Endothelial cell of umbilical vein (primary cell): Measurements from ENCODE around the gene CDC42BPG. TPM values are rescaled to one million over a fixed set of nuclear protein-coding genes. Genes with fewer than 3 reads are reported as not detected.

Experiments
- BruUV-seq: library from RNA; stranded (reverse); fragments of 400-500 nt; replicated peaks from 2 replicates; lab custom pipeline; 2021; lab: Mats Ljungman, UMichigan
- CTCF ChIA-PET: fragments of 300-600, 350-600 bp; sonication (Branson Sonifier 250); formaldehyde crosslinking; loops from one replicate; lab custom pipeline; 2021; ENCODE audit warnings: antibody characterized with exemption, inconsistent platforms; lab: Charles Lee
- POLR2A ChIA-PET: fragments of 300-600, 350-600 bp; sonication (Branson Sonifier 250); formaldehyde crosslinking; loops from one replicate; lab custom pipeline; 2021; ENCODE audit warnings: antibody characterized with exemption, inconsistent platforms; lab: Charles Lee
- DNase-seq: peaks from one replicate; pipeline ENCODE4 v3.0.0-alpha.2; 2011; ENCODE audit warnings: low read depth, low spot score
- FAIRE-seq: peaks from 2 replicates; lab custom pipeline; 2011; peaks lifted over from hg19 to GRCh38; lab: Jason Lieb, UNC
- H2AFZ ChIP-seq: 2 replicates; pipeline ENCODE4 v1.6.0; 2012; ENCODE audit warnings: low read depth, low read length, control low read depth, inconsistent platforms
- H3K27ac ChIP-seq: 2 replicates; pipeline ENCODE4 v1.5.1; 2011; ENCODE audit warnings: low read depth, mild to moderate bottlenecking, control low read depth, low read length, moderate library complexity; ENCODE audit not compliant: insufficient read depth
- H3K27me3 ChIP-seq, 2 experiments: 2 replicates each; pipeline versions ENCODE4 v1.6.0 to v1.6.1; 2011; ENCODE audit warnings: low read length in 2 of 2, mixed read lengths in 1 of 2; ENCODE audit not compliant: control insufficient read depth in 2 of 2, insufficient read depth in 2 of 2
- H3K36me3 ChIP-seq, 2 experiments: 2 replicates in 1 of 2; 3 replicates in 1 of 2; pipeline ENCODE4 v1.5.1; 2011; ENCODE audit warnings: low read length in 2 of 2, mild to moderate bottlenecking in 1 of 2, moderate library complexity in 1 of 2; ENCODE audit not compliant: control insufficient read depth in 2 of 2, insufficient read depth in 2 of 2; ENCODE audit errors: extremely low read depth in 1 of 2
- H3K4me1 ChIP-seq: 3 replicates; pipeline ENCODE4 v1.5.1; 2011; ENCODE audit warnings: mild to moderate bottlenecking, low read length; ENCODE audit not compliant: control insufficient read depth, insufficient read depth; ENCODE audit errors: extremely low read depth
- H3K4me2 ChIP-seq: 2 replicates; pipeline ENCODE4 v1.6.1; 2011; ENCODE audit warnings: low read length, control low read depth, mixed read lengths; ENCODE audit not compliant: insufficient read depth
- H3K4me3 ChIP-seq, 3 experiments: fragments of 200-600 bp in 1 of 3; sonication (generic), shearing (Covaris generic) in 1 of 3; replicated peaks in 1 of 3; 2 replicates each; pipeline ENCODE4 v1.5.1; 2011 to 2016; ENCODE audit warnings: control low read depth in 3 of 3, low read length in 3 of 3, mild to moderate bottlenecking in 2 of 3, inconsistent platforms in 1 of 3, low read depth in 1 of 3, moderate library complexity in 1 of 3; ENCODE audit not compliant: insufficient read depth in 1 of 3
- H3K79me2 ChIP-seq: 2 replicates; pipeline ENCODE4 v1.6.0; 2012; ENCODE audit warnings: low read length, inconsistent platforms; ENCODE audit not compliant: control insufficient read depth, insufficient read depth
- H3K9ac ChIP-seq: replicated peaks from 2 replicates; pipeline ENCODE3; 2011; ENCODE audit warnings: low read length, control low read depth; ENCODE audit not compliant: insufficient read depth; ENCODE audit errors: extremely low read depth
- H3K9me1 ChIP-seq: replicated peaks from 3 replicates; pipeline ENCODE4 v1.6.0; 2011; ENCODE audit warnings: mild to moderate bottlenecking, low read length; ENCODE audit not compliant: control insufficient read depth, insufficient read depth; ENCODE audit errors: extremely low read depth
- H3K9me3 ChIP-seq: replicated peaks from 2 replicates; pipeline ENCODE4 v1.5.1; 2012; ENCODE audit warnings: low read length, inconsistent platforms; ENCODE audit not compliant: control insufficient read depth, insufficient read depth
- H4K20me1 ChIP-seq: replicated peaks from 2 replicates; pipeline ENCODE3; 2011; ENCODE audit warnings: mild to moderate bottlenecking, low read length; ENCODE audit not compliant: control insufficient read depth, insufficient read depth; ENCODE audit errors: extremely low read depth
- GATA2 ChIP-seq: IDR thresholded peaks from 2 replicates; pipeline ENCODE4 v1.7.0; 2011; ENCODE audit warnings: low read depth, mild to moderate bottlenecking, moderate library complexity, mixed read lengths, low read length; ENCODE audit not compliant: insufficient read length, insufficient read depth
- JUN ChIP-seq: IDR thresholded peaks from 2 replicates; pipeline ENCODE4 v1.6.1; 2011; ENCODE audit warnings: borderline replicate concordance, low read depth; ENCODE audit not compliant: insufficient read length, insufficient read depth
- MYC ChIP-seq: IDR thresholded peaks from one replicate; pipeline ENCODE4 v1.6.1; 2011; ENCODE audit warnings: mild to moderate bottlenecking, low read depth, low read length
- POLR2A ChIP-seq: IDR thresholded peaks from 2 replicates; pipeline ENCODE4 v1.6.1; 2012; ENCODE audit warnings: low read depth, mild to moderate bottlenecking, control low read depth, low read length
- POLR2AphosphoS5 ChIP-seq: IDR thresholded peaks from 2 replicates; pipeline ENCODE4 v1.6.1; 2012; ENCODE audit warnings: low read depth, mild to moderate bottlenecking, control low read depth, low read length, moderate library complexity; ENCODE audit not compliant: insufficient read depth
- dilution Hi-C: fragments of 300-500 bp; cut with MboI; formaldehyde crosslinking; loops from one replicate; pipeline ENCODE4 v1.15.0; 2019; ENCODE audit warnings: low sequenced_read_pairs; ENCODE audit not compliant: extremely low pct_ligation_motif_present
- intact Hi-C: fragments of 100-400 bp; cut with micrococcal nuclease; formaldehyde crosslinking; loops from one replicate; pipeline ENCODE4 v1.10.0; 2022
- polyA plus RNA-seq, 4 experiments: library from polyadenylated mRNA; depleted of rRNA in 3 of 4; stranded (reverse) in 3 of 4; unstranded in 1 of 4; fragments of >200 nt; gene quantifications; 2 replicates each; pipeline versions ENCODE4 v1.2.1 to v1.2.3, GENCODE V29; 2011 to 2012; ENCODE audit warnings: missing spikeins in 1 of 4
- total RNA-seq: library from RNA; stranded (reverse); gene quantifications from 2 replicates; pipeline ENCODE4 v1.2.3, GENCODE V29; 2021
- TF ChIP-seq, protein P1 (sequence below), 2 donors: IDR thresholded peaks; 1 replicate in 1 of 2; 2 replicates in 1 of 2; pipeline ENCODE4 v1.5.1; 2011; ENCODE audit warnings: low read length in 2 of 2, mild to moderate bottlenecking in 2 of 2, moderate library complexity in 2 of 2, control low read depth in 1 of 2, inconsistent platforms in 1 of 2, low read depth in 1 of 2; ENCODE audit not compliant: insufficient read depth in 1 of 2; ENCODE audit errors: extremely low read depth in 1 of 2
- TF ChIP-seq, protein P2 (sequence below): IDR thresholded peaks from 2 replicates; pipeline ENCODE4 v1.6.1; 2011; ENCODE audit not compliant: insufficient read depth, insufficient read length

Gene CDC42BPG
- total and polyA plus RNA-seq, 2 donors (not counting 3 experiments of a cell fraction or from before 2014, with no cell fraction given) = 0.19 to 0.42 TPM

DNA sequence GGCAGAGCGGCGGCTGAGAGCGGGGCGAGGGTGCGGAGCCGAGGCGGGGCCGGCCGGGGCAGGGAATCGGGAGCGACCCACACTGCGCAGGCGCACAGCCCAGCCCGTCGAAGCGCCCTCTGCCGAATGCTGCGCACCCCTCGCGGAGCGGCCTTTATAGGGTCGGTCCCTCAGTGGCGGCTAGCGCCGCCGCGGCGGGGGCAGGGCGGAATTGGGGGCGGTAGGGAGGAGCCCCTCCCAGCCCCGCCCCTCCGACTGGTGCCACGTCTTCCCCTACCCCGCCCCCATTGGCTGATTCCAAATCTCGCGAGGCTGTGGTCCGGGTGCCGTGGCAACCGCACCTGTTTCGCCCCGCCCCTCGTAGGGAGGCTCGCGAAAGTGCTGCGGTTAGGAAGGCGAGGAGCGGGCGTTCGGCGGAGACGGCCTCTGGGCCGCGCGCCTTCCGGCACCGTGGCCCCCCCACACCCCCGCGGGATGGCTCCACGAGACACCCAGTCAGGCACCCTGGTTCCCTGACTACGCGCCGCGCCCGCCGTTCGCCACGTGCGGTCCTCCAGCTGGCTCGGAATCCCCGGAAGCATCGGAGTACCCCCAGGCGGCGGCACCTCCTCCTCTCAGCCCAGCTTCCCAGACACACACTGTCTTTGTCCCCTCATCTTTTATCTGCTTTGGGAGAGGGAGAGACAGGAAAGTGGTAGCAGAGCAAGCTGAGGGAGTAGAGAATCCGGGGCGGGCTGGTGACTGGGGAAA, 34.2 kb upstream of the CDC42BPG start, which contains the start of gene EHD1:
Gene EHD1, minus strand, starts transcription at position 128 of the 750 bp plus-strand sequence. CDS start 157 bp downstream, outside the sequence.
- intact Hi-C loops (loop anchor here (1.0 kb wide), 5 partner anchors 9 to 39 kb away; partner anchors contain the start of gene ATG2A), dilution Hi-C loops (no loop called here)
- FAIRE-seq = peak; percentile 99
- Histone ChIP-seq H3K36me3 (peaks cover 0 to 3% of the 10 kb centered on the region in 2 experiments), H3K27ac (peak within 1 kb of the TSS; percentile 71), H3K9me3 (no peaks in the 10 kb centered on the region), H3K9me1 (no peaks in the 10 kb centered on the region), H3K27me3 (no peaks in the 10 kb centered on the region), H3K4me2 (peak within 1 kb of the TSS; percentile 79), H3K9ac (peak within 1 kb of the TSS; percentile 91), H2AFZ (peak within 1 kb of the TSS; percentile 49), H3K4me1 (peaks cover 22% of the 10 kb centered on the region), H4K20me1 (no peaks in the 10 kb centered on the region), H3K4me3 (peak within 1 kb of the TSS; percentile 54 to 92 (median 74)), H3K79me2 (peaks cover 41% of the 10 kb centered on the region)
- DNase-seq = peak; percentile 97
- TF ChIP-seq MYC (peak; percentile 13), POLR2AphosphoS5 (peak; percentile 100), GATA2 (no peak), JUN (no peak), POLR2A (peak; percentile 99)
- TF ChIP-seq, protein P1, sequence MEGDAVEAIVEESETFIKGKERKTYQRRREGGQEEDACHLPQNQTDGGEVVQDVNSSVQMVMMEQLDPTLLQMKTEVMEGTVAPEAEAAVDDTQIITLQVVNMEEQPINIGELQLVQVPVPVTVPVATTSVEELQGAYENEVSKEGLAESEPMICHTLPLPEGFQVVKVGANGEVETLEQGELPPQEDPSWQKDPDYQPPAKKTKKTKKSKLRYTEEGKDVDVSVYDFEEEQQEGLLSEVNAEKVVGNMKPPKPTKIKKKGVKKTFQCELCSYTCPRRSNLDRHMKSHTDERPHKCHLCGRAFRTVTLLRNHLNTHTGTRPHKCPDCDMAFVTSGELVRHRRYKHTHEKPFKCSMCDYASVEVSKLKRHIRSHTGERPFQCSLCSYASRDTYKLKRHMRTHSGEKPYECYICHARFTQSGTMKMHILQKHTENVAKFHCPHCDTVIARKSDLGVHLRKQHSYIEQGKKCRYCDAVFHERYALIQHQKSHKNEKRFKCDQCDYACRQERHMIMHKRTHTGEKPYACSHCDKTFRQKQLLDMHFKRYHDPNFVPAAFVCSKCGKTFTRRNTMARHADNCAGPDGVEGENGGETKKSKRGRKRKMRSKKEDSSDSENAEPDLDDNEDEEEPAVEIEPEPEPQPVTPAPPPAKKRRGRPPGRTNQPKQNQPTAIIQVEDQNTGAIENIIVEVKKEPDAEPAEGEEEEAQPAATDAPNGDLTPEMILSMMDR (IDR thresholded peaks at IDR 0.05; ENCODE audit: extremely low read depth in 1 of 2, insufficient read depth in 1 of 2, low read depth in 1 of 2, low read length in 2 of 2) = peak; percentile 42 to 74
- TF ChIP-seq, protein P2, sequence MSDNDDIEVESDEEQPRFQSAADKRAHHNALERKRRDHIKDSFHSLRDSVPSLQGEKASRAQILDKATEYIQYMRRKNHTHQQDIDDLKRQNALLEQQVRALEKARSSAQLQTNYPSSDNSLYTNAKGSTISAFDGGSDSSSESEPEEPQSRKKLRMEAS = no peak
- ChIA-PET POLR2A (interaction anchor here (0.6 to 3.9 kb wide), 12 partner anchors 10 to 188 kb away, joined by 3 to 45 read pairs (median 5); no protein-coding TSS in a partner anchor), CTCF (interaction anchor here (0.7 to 5.2 kb wide), 8 partner anchors 9 to 91 kb away, joined by 3 to 77 read pairs (median 12); partner anchors contain the start of gene PPP2R5B)
- BruUV-seq = TSS peak; percentile 81
